Measurements from ENCODE around the gene XYLB.
"Not testable (repeated sequence)": the region's sequence is repeated elsewhere in the genome, so short reads cannot be mapped to it uniquely, and the experiment has no call there.

Gene XYLB

GRCh38 chr3:38397320-38397719 is 50.7 kb downstream of the XYLB start:
- DNase-seq: peak; percentile 25

- no peak for DNase-seq
Observed at GRCh38 chr3:38401246-38401962, 54.8 kb downstream of the XYLB start.

GRCh38 chr3:38404286-38404685 is 57.7 kb downstream of the XYLB start:
- DNase-seq: no peak

GRCh38 chr3:38411591-38411990 is 65.0 kb downstream of the XYLB start:
- no peak for DNase-seq

DNA sequence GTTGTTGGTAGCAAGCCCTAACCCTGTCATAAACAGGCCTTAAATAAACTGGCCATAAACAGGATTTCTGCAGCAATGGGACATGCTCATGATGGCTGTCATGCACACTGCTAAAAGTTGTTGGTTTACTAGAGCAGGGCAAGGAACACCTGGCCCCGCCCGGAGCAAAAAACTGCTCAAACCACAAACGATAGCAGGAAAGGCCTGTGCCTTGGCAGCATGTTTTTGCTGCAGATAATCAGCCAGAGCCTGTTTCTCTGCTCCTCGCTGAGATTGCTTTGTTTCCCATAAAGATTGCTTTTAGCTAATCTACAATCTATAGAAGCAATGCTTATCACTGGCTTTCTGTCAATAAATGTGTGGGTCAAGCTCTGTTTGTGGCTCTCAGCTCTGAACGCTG is 74.2 kb downstream of the XYLB start:
- not testable (repeated sequence) for DNase-seq

DNA sequence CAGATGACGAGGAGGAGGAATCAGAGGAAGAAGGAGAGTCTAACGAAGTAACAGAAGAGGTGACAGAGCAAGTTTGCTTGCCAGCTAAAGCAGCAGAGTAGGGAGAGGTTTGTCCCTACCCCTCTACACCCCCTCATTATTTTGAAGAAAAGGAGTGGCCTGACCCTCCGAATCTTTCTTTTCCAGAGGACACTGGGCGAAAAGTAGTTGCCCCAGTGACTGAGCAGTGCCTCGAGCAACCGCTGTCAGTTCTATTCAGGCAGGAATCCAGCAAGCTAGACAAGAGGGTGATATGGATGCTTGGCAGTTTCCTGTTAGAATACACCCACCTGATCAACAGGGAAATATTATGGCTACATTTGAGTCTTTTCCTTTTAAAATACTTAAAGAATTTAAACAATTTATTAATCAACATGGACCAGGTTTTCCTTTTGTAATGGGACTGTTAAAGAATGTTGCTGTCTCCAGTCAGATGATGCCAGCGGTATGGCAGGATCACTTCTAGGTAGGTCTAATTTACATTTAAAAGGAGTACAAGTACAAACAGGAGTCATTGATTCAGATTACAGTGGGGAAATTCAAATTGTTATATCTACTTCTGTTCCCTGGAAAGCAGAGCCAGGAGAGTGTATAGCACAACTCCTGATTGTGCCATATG is 75.2 kb downstream of the XYLB start:
- no peak for DNase-seq

- not testable (repeated sequence) for DNase-seq
Observed at GRCh38 chr3:38426798-38427426, 80.3 kb downstream of the XYLB start.

DNA sequence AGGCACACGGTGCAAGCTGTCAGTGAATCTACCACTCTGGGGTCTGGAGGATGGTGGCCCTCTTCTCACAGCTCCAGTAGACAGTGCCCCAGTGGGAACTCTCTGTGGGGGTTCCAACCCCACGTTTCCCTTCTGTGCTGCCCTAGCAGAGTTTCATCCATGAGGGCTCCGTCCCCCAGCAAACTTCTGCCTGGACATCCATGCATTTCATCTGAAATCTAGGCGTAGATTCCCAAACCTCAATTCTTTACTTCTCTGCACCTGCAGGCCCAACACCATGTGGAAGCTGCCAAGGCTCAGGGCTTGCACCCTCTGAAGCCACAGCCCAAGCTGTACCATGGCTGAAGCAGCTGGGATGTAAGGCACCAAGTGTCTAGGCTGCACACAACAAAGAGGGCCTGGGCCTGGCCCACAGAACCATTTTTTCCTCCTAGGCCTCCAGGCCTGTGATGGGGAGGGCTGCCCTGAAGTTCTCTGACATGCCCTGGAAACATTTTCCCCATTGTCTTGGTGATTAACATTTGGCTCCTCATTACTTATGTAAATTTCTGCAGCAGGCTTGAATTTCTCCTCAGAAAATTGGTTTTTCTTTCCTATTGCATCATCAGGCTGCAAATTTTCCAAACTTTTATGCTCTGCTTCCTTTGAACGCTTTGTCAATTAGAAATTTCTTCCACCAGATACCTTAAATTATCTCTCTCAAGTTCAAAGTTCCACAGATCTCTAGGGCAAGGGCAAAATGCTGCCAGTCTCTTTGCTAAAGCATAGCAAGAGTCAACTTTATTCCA is 86.5 kb downstream of the XYLB start:
- not testable (repeated sequence) for DNase-seq

- DNase-seq: not testable (repeated sequence)
Observed at GRCh38 chr3:38433661-38434060, 87.1 kb downstream of the XYLB start.

DNA sequence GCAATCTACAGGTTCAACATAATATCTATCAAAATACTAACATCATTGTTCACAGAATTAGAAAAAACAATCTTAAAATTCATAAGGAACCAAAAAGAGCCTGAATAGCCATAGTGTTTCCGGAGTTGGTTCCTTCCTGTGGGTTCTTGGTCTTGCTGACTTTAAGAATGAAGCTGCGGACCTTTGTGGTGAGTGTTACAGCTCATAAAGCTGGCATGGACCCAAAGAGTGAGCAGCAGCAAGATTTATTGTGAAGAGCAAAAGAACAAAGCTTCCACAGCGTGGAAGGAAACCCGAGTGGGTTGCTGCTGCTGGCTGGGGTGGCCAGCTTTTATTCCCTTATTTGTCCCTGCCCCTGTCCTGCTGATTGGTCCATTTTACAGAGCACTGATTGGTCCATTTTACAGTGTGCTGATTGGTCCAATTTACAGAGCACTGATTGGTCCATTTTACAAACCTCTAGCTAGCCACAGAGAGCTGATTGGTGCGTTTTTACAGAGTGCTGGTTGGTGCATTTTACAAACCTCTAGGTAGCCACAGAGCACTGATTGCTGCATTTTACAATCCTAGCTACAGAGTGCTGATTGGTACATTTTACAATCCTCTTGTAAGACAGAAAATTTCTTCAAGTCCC is 92.0 kb downstream of the XYLB start:
- peak; percentile 74 for DNase-seq

GRCh38 chr3:38443205-38443604 is 96.6 kb downstream of the XYLB start:
- DNase-seq: not testable (repeated sequence)

DNA sequence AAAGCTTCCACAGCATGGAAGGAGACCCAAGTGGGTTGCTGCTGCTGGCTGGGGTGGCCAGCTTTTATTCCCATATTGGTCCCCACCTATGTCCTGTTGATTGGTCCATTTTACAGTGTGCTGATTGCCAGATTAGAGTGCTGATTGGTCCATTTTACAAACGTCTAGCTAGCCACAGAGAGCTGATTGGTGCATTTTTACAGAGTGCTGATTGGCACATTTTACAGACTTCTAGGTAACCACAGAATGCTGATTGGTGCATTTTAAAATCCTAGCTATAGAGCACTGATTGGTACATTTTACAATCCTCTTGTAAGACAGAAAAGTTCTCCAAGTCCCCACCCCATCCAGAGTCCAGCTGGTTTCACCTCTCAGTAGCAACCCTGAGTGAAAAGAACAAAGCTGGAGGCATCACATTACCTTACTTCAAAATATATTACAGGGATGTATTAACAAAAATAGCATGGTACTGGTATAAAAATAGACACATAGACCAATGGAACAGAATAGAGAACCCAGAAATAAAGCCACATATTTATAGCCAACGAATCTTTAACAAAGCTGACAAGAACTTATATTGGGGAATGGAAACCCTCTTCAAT is 99.6 kb downstream of the XYLB start:
- no peak for DNase-seq

GRCh38 chr3:38446812-38447211 is 100.2 kb downstream of the XYLB start:
- DNase-seq: no peak

DNA sequence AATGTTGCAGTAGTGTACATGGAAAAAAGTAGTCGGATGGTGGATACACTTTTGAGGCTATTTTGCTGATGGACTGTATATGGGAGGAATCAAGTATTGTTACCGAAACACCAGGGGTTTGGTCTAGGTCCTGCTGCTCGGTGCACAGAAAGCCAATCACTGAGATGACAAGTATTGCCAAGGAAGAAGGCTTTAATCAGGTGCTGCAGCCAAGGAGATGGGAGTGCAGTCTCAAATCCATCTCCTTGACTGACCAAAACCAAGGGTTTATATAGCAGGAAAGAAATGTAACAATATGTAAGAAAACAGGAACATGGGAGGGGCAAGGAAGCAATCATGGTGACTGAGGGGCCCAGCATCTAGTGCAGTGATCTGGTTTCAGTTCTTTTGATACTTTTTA is 104.3 kb downstream of the XYLB start:
- DNase-seq: no peak

DNA sequence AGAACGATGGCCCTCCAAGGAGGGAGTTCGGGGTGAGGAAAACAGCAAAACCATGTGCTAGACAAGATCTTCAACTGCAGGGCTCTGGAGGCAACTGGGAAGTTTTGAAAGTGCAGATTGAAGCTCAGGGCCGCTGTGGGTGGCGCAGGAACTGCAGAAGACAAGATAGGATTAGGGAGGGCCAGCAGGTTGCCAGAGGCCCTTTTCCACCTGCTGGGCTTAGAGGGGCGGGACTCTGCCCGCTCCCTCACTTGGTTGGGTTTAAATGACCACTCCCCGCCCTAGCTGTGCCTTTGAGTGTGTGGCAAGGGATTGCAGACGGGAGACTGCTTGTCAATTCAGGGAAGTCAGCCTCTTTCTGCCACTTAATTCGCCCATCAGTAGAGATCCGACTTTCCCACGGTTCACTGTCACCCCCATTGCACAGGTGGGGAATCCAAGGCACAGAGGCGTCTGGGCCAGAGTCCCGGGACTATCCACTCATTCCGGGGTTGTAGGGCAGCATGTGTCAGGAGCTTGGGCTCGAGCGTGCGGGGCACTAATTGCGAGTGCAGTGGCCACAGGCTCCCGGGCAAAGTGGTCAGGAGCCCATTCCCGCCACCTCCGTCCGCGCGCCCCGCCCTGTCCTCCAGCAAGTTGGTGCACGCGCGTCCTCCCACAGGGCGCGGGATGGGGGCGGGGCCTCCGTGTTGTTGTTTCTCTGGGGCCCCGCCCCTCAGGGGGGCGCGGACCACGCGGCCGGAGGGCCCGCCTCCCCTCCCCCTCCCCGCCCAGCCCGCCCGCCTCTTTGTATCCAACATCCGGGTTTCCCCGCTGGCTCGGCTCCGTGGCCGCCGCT is 106.7 kb downstream of the XYLB start, which contains the start of gene ACVR2B:
Gene ACVR2B, plus strand, starts transcription at position 816 of the 838 bp plus-strand sequence. CDS start 433 bp downstream, outside the sequence.
- peak; percentile 89 for DNase-seq

GRCh38 chr3:38453913-38454177 is 107.3 kb downstream of the XYLB start:
- no peak for DNase-seq

GRCh38 chr3:38454178-38454883 is 107.7 kb downstream of the XYLB start:
- DNase-seq: peak; percentile 61

DNA sequence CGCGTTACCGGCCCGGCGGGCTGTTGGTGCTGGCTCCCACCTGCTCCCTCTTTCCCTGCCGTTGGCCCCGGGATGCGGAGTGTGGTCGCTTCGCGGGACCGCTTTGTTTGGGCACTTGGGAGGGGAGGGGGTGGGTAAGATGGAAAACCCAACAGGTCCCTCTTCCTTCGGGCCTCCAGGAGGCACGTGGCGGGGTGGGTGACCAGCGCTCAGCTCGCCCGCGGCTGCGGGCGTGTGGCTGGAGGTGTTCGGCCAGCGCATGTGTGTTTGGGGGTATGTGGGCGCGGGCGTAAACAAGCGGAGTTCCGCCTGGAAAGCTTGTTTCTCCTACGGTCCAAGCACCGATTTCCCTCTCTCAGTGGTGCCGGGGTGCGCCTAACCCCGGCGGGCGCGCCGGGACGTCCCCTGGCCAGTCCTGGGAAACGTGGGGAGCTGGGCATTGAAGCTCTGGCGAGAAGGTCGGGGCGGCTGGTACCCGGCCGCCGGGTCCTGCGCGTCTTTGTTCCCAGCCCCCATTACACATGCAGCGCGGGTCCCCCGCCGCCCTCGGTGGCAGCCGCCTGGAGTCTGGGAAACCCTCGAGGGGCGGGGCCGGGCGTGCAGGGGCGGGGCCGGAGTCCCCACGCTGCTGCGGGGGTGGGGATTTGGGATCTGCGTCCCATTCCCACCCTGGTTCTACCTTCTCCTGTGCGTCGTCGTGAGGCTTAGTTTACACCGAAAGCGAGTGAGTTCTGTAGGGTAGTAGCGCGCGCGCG is 108.5 kb downstream of the XYLB start:
- DNase-seq: peak; percentile 80

GRCh38 chr3:38455639-38456430 is 109.2 kb downstream of the XYLB start:
- DNase-seq: no peak
